PC-3 (cell line): ENCODE results near the gene RNH1. TPM values are rescaled to one million over a fixed set of nuclear protein-coding genes. Genes with fewer than 3 reads are reported as not detected.

Experiments
- ATAC-seq: fragments of 200-7000 bp; cut with Tn5 transposase; 2 replicates; pipeline ENCODE4 v1.9.1; 2020; ENCODE audit warnings: mild to moderate bottlenecking, moderate library complexity
- BruUV-seq: library from RNA; stranded (reverse); fragments of 400-500 nt; replicated peaks from 2 replicates; lab custom pipeline; 2021; lab: Mats Ljungman, UMichigan
- CTCF ChIA-PET: fragments of 300-600 bp; sonication (Branson Sonifier 250); formaldehyde crosslinking; loops from one replicate; lab custom pipeline; 2022; ENCODE audit warnings: antibody characterized with exemption; lab: Charles Lee
- POLR2A ChIA-PET: fragments of 300-600 bp; sonication (Branson Sonifier 250); formaldehyde crosslinking; loops from one replicate; lab custom pipeline; 2022; ENCODE audit warnings: antibody characterized with exemption; ENCODE audit not compliant: unreplicated experiment; lab: Charles Lee
- DNase-seq: peaks from one replicate; pipeline ENCODE4 v3.0.0-alpha.2; 2015
- H2AFZ ChIP-seq: fragments of 300-600 bp; sonication (generic); 2 replicates; pipeline ENCODE4 v1.6.0; 2016; ENCODE audit warnings: antibody characterized with exemption, low read length
- H3F3A ChIP-seq: fragments of 300-600 bp; sonication (generic); one replicate; pipeline ENCODE4 v1.6.0; 2017; ENCODE audit warnings: antibody characterized with exemption, low read length, control low read depth, mild to moderate bottlenecking; ENCODE audit not compliant: unreplicated experiment
- H3K27ac ChIP-seq: fragments of 300-600 bp; sonication (generic); 2 replicates; pipeline ENCODE4 v1.5.1; 2016; ENCODE audit warnings: mild to moderate bottlenecking, low read length
- H3K27me3 ChIP-seq: fragments of 300-600 bp; sonication (generic); 2 replicates; pipeline ENCODE4 v1.6.1; 2016; ENCODE audit warnings: low read length, mixed read lengths
- H3K36me3 ChIP-seq: fragments of 300-600 bp; sonication (generic); 2 replicates; pipeline ENCODE4 v1.6.1; 2016; ENCODE audit warnings: low read depth, mixed run types, low read length, mixed read lengths
- H3K4me1 ChIP-seq: fragments of 300-600 bp; sonication (generic); 2 replicates; pipeline ENCODE4 v1.5.1; 2016; ENCODE audit warnings: low read length; ENCODE audit not compliant: insufficient read depth
- H3K4me2 ChIP-seq: fragments of 300-600 bp; sonication (generic); 2 replicates; pipeline ENCODE4 v1.6.0; 2016; ENCODE audit warnings: low read length
- H3K4me3 ChIP-seq: fragments of 300-600 bp; sonication (generic); 2 replicates; pipeline ENCODE4 v1.5.1; 2016; ENCODE audit warnings: mild to moderate bottlenecking, low read length, mixed read lengths
- H3K79me2 ChIP-seq: fragments of 300-600 bp; sonication (generic); 2 replicates; pipeline ENCODE4 v1.6.1; 2017; ENCODE audit warnings: low read length, mixed read lengths
- H3K9ac ChIP-seq: fragments of 300-600 bp; sonication (generic); 2 replicates; pipeline ENCODE4 v1.6.0; 2016; ENCODE audit warnings: mild to moderate bottlenecking, low read length
- H3K9me2 ChIP-seq: fragments of 300-600 bp; sonication (generic); replicated peaks from 2 replicates; pipeline ENCODE4 v1.6.1; 2016; ENCODE audit warnings: mixed run types, low read length, mixed read lengths
- H3K9me3 ChIP-seq: fragments of 300-600 bp; sonication (generic); 2 replicates; pipeline ENCODE4 v1.6.1; 2016; ENCODE audit warnings: low read length, mixed read lengths
- H4K20me1 ChIP-seq: fragments of 300-600 bp; sonication (generic); 2 replicates; pipeline ENCODE4 v1.6.1; 2016; ENCODE audit warnings: low read length, mixed read lengths
- CTCF ChIP-seq: fragments of 300-600 bp; sonication (generic); conservative IDR thresholded peaks from 2 replicates; pipeline ENCODE4 v1.5.1; 2017; ENCODE audit warnings: antibody characterized with exemption, low read depth, mild to moderate bottlenecking, low read length
- EZH2 ChIP-seq: fragments of 300-600 bp; sonication (generic); IDR thresholded peaks from one replicate; pipeline ENCODE4 v1.6.1; 2017; ENCODE audit warnings: antibody characterized with exemption, mild to moderate bottlenecking, low read length; ENCODE audit not compliant: unreplicated experiment
- EZH2phosphoT487 ChIP-seq: fragments of 300-600 bp; sonication (generic); IDR thresholded peaks from 2 replicates; pipeline ENCODE4 v1.6.1; 2018; ENCODE audit warnings: mild to moderate bottlenecking, antibody characterized with exemption, low read length, borderline replicate concordance
- intact Hi-C: fragments of 100-400 bp; cut with micrococcal nuclease; formaldehyde crosslinking; loops from 2 replicates; pipeline ENCODE4 v1.9.0; 2023
- total RNA-seq: library from RNA; depleted of rRNA; stranded (reverse); fragments of >200 nt; gene quantifications from 2 replicates; pipeline ENCODE4 v1.2.3, GENCODE V29; 2014

The RNH1 gene
- total RNA-seq, 1 experiment from 2014 or later = 258 TPM

GRCh38 chr11:512761-513595 lies 5.9 kb upstream of the RNH1 start:
- Histone ChIP-seq H3K9ac (no peak overlapping the region), H3K79me2 (peaks cover 5% of the 10 kb centered on the region), H3K36me3 (peaks cover 5% of the 10 kb centered on the region), H3K27ac (no peak overlapping the region), H4K20me1 (no peaks in the 10 kb centered on the region), H3K27me3 (no peaks in the 10 kb centered on the region), H3K4me1 (no peaks in the 10 kb centered on the region), H3K9me2 (no peaks in the 10 kb centered on the region), H3K4me3 (no peak overlapping the region), H2AFZ (no peak overlapping the region), H3F3A (no peaks in the 10 kb centered on the region), H3K9me3 (no peaks in the 10 kb centered on the region), H3K4me2 (no peak overlapping the region)
- ChIA-PET CTCF (no interaction called here), POLR2A (no interaction called here)
- ATAC-seq (no peak), DNase-seq (no peak)
- TF ChIP-seq EZH2 (no peak), EZH2phosphoT487 (no peak), CTCF (no peak)
- BruUV-seq = no TSS peak
- intact Hi-C loops = no loop called here

GRCh38 chr11:508956-509355 lies 1.9 kb upstream of the RNH1 start:
- H3K27me3 ChIP-seq = no peaks in the 10 kb centered on the region
- ChIA-PET POLR2A (no interaction called here), CTCF (no interaction called here)
- TF ChIP-seq EZH2phosphoT487 (no peak), CTCF (no peak), EZH2 (no peak)
- peaks cover 34% of the 10 kb centered on the region for H3K79me2 ChIP-seq
- intact Hi-C loops = loop anchor here (5.0 kb wide), 1 partner anchor 42 kb away; no protein-coding TSS in a partner anchor
- BruUV-seq = TSS peak; percentile 28
- DNase-seq (no peak), ATAC-seq (no peak)
- peaks cover 3% of the 10 kb centered on the region; the same call in 1 of the 2 replicates for H3K36me3 ChIP-seq
- H4K20me1 ChIP-seq = no peaks in the 10 kb centered on the region
- peaks cover 12% of the 10 kb centered on the region for H3K4me1 ChIP-seq
- no peak overlapping the region for H3K4me3 ChIP-seq
- H3K4me2 ChIP-seq = no peak overlapping the region
- no peaks in the 10 kb centered on the region for H3K9me2 ChIP-seq
- no peak overlapping the region for H3K9ac ChIP-seq
- no peak overlapping the region for H2AFZ ChIP-seq
- H3K9me3 ChIP-seq = no peaks in the 10 kb centered on the region
- H3K27ac ChIP-seq = no peak overlapping the region
- H3F3A ChIP-seq = no peaks in the 10 kb centered on the region
